GM19372 (cell line): Measurements from ENCODE around the gene MAPKAP1.
A peak's percentile ranks its signal among the peaks of the same experiment; 100 is the strongest.
"Not testable (repeated sequence)": the region's sequence is repeated elsewhere in the genome, so short reads cannot be mapped to it uniquely, and the experiment has no call there.

Experiments
- ATAC-seq: cut with Tn5 transposase; IDR thresholded peaks from one replicate; pipeline ENCODE4 v1.9.1; 2021; ENCODE audit warnings: mild to moderate bottlenecking, low read depth, moderate library complexity; ENCODE audit not compliant: unreplicated experiment

MAPKAP1 gene

DNA sequence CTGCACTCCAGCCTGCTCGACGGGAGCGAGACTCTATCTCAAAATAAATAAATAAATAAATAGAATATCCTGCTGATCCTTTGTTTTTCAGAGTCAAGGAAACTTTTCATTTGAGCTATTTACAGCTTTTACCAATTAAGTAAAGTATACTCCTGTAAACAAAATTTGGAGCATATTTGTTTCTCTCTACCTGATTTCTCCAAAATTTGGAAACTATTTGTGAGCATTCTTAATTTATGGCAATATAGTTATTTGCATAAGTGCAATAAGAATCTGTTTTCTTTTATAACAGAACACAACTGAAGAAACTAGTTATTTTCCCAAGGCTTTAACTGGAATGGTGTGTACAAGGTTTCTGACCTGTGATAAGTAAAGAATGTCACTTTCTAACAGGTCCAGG lies 135.2 kb downstream of the MAPKAP1 start:
- ATAC-seq, result not testable (repeated sequence)

DNA sequence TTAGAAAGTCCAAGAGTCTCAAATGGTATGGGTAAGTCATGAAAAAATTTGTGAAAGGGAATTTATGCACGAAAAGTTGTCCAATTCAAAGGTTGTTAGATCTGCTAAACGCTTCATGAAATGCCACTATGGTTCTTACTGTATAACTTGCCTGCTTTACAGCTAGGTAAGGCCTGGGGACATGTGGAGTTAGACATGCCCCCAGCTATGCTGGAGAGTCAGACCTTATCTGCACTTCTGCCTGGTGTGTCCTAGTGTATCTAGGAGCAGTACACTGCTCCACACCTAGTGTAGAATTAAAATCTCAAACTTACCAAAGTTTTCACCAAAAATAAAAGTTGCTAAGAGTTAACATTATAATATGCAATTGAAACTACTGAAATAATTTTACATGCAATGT lies 136.8 kb downstream of the MAPKAP1 start:
- no peak for ATAC-seq

GRCh38 chr9:125568621-125569020 lies 138.4 kb downstream of the MAPKAP1 start:
- no peak for ATAC-seq

DNA sequence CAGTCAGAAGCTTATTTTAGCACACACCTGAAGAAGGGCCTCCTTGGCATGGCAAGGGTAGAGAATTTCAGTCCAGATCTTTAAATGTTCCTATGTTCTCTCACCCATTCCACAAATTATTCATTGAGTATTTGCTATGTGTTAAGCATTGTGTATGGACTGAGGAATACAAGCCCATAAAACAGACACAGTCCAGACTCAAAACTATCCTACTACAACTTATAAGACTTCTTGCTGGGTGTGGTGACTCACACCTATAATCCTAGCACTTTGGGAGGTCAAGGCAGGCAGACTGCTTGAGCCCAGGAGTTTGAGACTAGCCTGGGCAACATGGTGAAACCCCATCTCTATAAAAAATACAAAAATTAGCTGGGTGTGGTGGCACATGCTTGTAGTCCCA lies 141.0 kb downstream of the MAPKAP1 start:
- not testable (repeated sequence) for ATAC-seq

DNA sequence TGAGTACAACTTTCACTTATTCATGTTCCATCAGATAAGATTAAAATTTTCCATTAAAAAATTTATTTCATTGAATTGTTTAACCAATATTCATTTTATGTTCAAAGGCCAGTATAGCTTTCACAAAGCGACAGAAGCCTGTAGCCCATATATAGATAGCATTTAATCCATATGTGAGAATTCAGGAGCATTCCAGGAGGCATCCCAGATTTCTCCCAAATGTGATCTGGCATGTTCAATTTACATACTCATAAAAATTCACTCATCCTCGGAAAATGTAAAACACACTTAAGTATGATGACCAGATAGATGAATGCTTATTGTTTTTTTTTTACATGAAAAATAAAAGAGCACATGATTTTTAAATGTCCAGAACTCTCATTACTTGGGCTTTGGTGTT lies 141.9 kb downstream of the MAPKAP1 start:
- ATAC-seq, result no peak

GRCh38 chr9:125564631-125565030 lies 142.4 kb downstream of the MAPKAP1 start:
- no peak for ATAC-seq

DNA sequence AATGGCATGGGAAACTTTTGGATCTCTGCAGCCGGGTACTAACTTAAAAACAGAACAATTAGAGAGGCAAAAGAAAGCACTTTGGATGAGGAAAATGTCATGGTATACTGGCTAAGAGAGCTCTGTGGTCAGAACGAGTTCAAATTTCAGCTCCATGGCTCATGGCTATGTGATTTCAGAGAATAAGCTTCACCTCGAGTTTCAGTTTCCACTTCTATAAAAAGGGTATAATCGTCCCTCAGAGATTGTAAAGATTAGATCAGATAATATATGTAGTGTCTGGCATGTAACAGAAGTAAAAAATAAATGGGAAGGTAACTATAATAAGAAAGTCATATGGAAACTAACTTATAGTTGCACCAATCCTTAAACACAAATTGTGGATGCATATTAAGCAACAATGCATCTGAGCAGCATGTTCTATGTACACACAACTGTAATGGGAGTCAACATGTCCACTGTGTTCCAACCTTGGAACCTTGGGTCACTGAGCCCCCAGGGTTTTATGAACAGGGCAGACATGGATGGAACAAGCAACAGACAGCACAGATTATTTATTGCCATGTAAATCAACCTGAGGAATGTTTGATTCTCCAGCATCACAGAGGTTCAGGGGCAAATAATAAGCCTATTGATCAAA lies 145.4 kb downstream of the MAPKAP1 start:
- peak; percentile 77 for ATAC-seq

DNA sequence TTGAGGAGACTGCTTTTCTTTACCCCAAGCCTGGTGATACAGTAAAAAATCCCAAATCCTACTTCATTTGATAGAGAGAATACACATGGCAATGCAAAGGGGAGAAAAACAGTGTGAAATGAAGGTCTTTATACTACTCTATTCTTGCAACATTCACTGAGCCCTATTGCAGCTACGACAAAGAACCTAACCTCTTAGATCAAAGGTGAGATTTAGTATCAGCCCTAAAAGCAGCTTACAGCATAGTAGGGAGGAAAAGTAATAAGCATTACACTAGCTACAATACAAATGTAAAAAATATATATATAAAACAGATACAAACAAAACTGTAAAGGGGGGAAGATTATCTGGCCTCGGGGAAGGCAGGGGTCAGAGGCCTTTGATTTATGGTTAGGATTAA lies 147.1 kb downstream of the MAPKAP1 start:
- ATAC-seq, result no peak

- ATAC-seq, result no peak
Observed at GRCh38 chr9:125559194-125559593, 147.8 kb downstream of the MAPKAP1 start.

GRCh38 chr9:125558453-125559092 lies 148.4 kb downstream of the MAPKAP1 start:
- no peak for ATAC-seq

GRCh38 chr9:125556046-125556721 lies 150.8 kb downstream of the MAPKAP1 start:
- no peak for ATAC-seq

DNA sequence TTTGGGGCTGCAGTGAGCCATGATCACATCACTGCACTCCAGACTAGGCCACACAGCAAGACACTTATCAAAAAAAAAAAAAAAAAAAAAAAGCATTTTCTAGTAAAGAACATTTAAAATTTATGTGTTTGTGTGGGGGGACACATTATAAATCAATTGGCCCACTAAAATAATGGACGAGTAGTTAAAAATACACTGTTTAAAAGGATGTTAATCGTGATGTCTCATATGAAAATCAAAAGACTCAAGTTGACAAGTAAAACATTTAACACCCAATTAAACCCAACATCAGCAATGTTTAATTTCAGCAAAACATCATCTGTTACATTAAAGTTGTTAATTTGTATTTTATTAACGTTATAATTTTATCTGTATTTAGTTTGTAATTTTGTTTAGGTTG lies 152.3 kb downstream of the MAPKAP1 start:
- no peak for ATAC-seq

- ATAC-seq, result no peak
Observed at GRCh38 chr9:125551781-125552180, 155.2 kb downstream of the MAPKAP1 start.

- ATAC-seq, result no peak
Observed at GRCh38 chr9:125549891-125550885, 156.8 kb downstream of the MAPKAP1 start.

DNA sequence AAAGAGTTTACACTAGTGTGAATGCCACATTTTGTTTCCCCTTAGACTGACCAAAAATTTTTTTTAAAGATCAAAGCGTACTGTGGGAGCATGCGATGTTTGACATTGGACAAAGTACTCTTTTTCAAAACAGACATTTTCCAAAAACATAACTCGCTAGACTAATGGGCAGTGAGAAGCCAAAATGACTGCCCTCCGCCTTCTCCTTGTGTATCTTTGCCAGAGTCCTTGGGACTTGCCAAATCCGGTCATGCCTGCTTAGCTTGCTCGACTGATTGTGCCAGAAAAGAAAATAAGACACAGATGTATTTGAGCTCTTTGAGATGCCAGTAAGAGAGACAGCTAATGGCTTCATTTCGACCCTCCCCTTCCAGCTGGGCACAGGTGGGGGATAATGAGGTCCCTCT lies 157.5 kb downstream of the MAPKAP1 start:
- ATAC-seq, result no peak

DNA sequence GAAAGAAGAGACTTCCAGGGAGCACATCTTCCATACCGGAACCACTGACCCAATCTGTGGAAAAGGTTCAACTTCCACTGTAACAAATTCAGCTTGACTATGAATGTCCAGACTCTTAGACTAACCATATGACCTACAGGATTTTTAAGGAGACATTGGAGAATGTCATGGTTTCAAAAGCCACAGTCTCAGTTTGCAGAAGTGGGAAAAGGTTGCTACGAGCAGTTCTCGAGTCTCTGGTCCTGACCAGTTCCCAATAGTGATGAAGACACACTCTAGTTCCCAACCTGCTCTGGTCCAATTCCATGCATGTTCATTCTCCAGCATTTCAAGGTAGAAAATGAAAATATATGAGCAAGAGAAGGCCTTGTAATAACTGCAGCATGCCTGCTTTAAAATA lies 158.0 kb downstream of the MAPKAP1 start:
- no peak for ATAC-seq

- no peak for ATAC-seq
Observed at GRCh38 chr9:125548141-125548540, 158.9 kb downstream of the MAPKAP1 start.

DNA sequence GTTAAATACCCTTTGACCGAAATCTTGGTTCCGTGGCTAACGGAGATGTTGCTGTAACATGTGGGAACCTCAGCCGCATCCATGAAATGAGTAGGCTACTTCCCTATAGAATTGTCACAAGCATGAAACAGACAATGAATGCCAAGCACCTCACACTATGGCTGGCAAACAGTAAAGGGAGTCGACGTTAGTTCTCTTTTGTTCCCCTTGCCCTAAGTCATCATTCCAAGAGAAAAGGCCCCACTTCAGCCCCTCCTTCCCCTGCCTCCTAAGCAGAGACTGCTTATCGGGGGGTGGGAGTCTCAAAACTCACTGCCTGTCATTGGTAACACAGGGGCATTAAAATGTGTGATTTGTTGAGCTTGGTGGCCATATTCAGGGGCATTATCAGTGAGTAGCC lies 159.6 kb downstream of the MAPKAP1 start:
- ATAC-seq, result no peak

- no peak for ATAC-seq
Observed at GRCh38 chr9:125545845-125546244, 161.2 kb downstream of the MAPKAP1 start.

DNA sequence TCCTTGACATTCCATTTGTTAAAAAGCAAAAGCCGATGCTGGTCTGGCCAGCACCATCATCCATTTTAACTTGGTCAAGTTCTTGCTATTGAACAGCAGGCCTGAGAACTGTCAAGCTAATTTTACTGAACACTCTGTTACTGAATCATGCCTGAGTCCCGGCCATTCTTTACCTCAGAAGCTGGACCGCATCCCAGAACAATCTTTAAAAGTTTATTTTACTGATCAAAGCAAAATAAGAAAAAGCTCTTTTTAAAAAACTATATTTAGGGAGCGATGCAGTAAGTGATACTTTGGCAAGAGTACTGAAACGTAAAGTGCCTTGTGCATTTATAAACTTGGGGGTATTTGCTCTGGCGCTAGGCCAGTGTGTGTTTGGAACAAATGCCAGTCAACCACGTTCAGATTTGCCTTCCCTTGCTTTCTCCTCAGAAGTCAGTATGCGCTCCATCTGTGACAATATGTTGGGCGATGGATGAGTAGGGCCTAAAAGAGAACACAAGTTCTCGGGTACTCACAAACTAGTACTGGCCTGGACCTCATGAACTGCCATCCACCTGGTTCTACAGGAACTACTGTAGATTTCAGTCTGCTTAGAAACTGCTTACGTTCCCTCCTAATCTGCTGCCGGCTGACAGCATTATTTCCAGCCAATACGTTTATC lies 161.9 kb downstream of the MAPKAP1 start:
- no peak for ATAC-seq
